ENCODE measurements around the gene TNIP2.
"Not testable (repeated sequence)": the region's sequence is repeated elsewhere in the genome, so short reads cannot be mapped to it uniquely, and the experiment has no call there.

DNA sequence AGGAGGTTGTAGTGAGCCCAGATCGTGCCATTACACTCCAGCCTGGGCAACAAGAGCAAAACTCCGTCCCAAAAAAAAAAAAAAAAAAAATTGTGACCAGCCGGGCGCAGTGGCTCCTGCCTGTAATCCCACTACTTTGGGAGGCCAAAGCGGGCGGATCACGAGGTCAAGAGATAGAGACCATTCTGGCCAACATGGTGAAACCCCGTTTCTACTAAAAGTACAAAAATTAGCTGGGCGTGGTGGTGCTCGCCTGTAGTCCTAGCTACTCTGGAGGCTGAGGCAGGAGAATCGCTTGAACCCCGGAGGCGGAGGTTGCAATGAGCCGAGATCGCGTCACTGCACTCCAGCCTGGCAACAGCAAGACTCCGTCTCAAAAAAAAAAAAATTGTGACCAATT is 29.3 kb downstream of the TNIP2 start:
- TF ChIP-seq, protein P1, sequence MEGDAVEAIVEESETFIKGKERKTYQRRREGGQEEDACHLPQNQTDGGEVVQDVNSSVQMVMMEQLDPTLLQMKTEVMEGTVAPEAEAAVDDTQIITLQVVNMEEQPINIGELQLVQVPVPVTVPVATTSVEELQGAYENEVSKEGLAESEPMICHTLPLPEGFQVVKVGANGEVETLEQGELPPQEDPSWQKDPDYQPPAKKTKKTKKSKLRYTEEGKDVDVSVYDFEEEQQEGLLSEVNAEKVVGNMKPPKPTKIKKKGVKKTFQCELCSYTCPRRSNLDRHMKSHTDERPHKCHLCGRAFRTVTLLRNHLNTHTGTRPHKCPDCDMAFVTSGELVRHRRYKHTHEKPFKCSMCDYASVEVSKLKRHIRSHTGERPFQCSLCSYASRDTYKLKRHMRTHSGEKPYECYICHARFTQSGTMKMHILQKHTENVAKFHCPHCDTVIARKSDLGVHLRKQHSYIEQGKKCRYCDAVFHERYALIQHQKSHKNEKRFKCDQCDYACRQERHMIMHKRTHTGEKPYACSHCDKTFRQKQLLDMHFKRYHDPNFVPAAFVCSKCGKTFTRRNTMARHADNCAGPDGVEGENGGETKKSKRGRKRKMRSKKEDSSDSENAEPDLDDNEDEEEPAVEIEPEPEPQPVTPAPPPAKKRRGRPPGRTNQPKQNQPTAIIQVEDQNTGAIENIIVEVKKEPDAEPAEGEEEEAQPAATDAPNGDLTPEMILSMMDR (IDR thresholded peaks at IDR 0.05), result not testable (repeated sequence)
- TF ChIP-seq POLR2A (IDR thresholded peaks at IDR 0.05), result not testable (repeated sequence)

Data from uterus (tissue), 2 donors.